HCT116 (cell line): Measurements from ENCODE around the gene SLC35F3. TPM values are rescaled to one million over a fixed set of nuclear protein-coding genes. Genes with fewer than 3 reads are reported as not detected.

Source experiments
- ATAC-seq: fragments of 200-7000 bp; cut with Tn5 transposase; 2 replicates; pipeline ENCODE4 v1.9.1; 2020; ENCODE audit warnings: mild to moderate bottlenecking, moderate library complexity
- BruUV-seq: library from RNA; stranded (reverse); fragments of 400-500 nt; replicated peaks from 2 replicates; lab custom pipeline; 2021; lab: Mats Ljungman, UMichigan
- CTCF ChIA-PET: fragments of 300-600 bp; sonication (Branson Sonifier 250); formaldehyde crosslinking; loops from one replicate; lab custom pipeline; 2021; ENCODE audit warnings: antibody characterized with exemption; lab: Charles Lee
- POLR2A ChIA-PET: fragments of 300-600, 350-600 bp; sonication (Branson Sonifier 250); formaldehyde crosslinking; loops from one replicate; lab custom pipeline; 2021; ENCODE audit warnings: antibody characterized with exemption; lab: Charles Lee
- RAD21 ChIA-PET, 2 experiments: fragments of 300-600 bp; sonication (Branson Sonifier 250); formaldehyde crosslinking; loops; one replicate each; lab custom pipeline; 2023; ENCODE audit warnings: low total read pairs in 2 of 2; ENCODE audit not compliant: uncharacterized antibody in 2 of 2, unreplicated experiment in 2 of 2, low non-redundant PET in 1 of 2; lab: Charles Lee
- DNase-seq: peaks from one replicate; pipeline ENCODE4 v3.0.0-alpha.2; 2010; ENCODE audit warnings: low read depth, low spot score
- H2AFZ ChIP-seq: fragments of 200-600 bp; shearing (Covaris generic), sonication (generic); 2 replicates; pipeline ENCODE4 v1.6.1; 2017; ENCODE audit warnings: low read depth, mixed run types, mixed read lengths, antibody characterized with exemption, low read length; ENCODE audit not compliant: poor library complexity, severe bottlenecking
- H3K27ac ChIP-seq: 2 replicates; pipeline ENCODE4 v1.5.1; 2012; ENCODE audit warnings: low read depth, low read length
- H3K27me3 ChIP-seq: fragments of 200-600 bp; sonication (generic); 2 replicates; pipeline ENCODE4 v1.6.1; 2016; ENCODE audit warnings: mixed run types, low read length, mixed read lengths; ENCODE audit not compliant: insufficient read depth
- H3K36me3 ChIP-seq, 2 experiments: fragments of 200-500 bp in 1 of 2; fragments of 200-600 bp in 1 of 2; sonication (Bioruptor generic) in 1 of 2; sonication (generic) in 1 of 2; 2 replicates each; pipeline versions ENCODE4 v1.5.1 to v1.6.1; 2014 to 2016; ENCODE audit warnings: low read length in 2 of 2, inconsistent platforms in 1 of 2, mixed read lengths in 1 of 2, mixed run types in 1 of 2; ENCODE audit not compliant: insufficient read depth in 2 of 2, control insufficient read depth in 1 of 2
- H3K4me1 ChIP-seq, 2 experiments: fragments of 200-600 bp in 1 of 2; sonication (generic) in 1 of 2; 2 replicates each; pipeline versions ENCODE4 v1.5.1 to v1.6.1; 2012 to 2017; ENCODE audit warnings: low read length in 2 of 2, inconsistent platforms in 1 of 2, mild to moderate bottlenecking in 1 of 2, mixed read lengths in 1 of 2, mixed run types in 1 of 2, moderate library complexity in 1 of 2; ENCODE audit not compliant: insufficient read depth in 2 of 2, control insufficient read depth in 1 of 2
- H3K4me2 ChIP-seq: fragments of 200-600 bp; sonication (generic); 2 replicates; pipeline ENCODE4 v1.6.1; 2017; ENCODE audit warnings: mixed run types, low read length, mixed read lengths
- H3K4me3 ChIP-seq, 2 experiments: fragments of 200-600 bp in 1 of 2; sonication (generic) in 1 of 2; replicated peaks in 1 of 2; 2 replicates each; pipeline ENCODE4 v1.5.1; 2011 to 2016; ENCODE audit warnings: low read length in 2 of 2, control low read depth in 1 of 2, low read depth in 1 of 2, mild to moderate bottlenecking in 1 of 2, mixed read lengths in 1 of 2, mixed run types in 1 of 2
- H3K79me2 ChIP-seq: fragments of 200-600 bp; sonication (generic); 2 replicates; pipeline ENCODE4 v1.6.1; 2017; ENCODE audit warnings: mild to moderate bottlenecking, mixed run types, low read length, moderate library complexity, mixed read lengths; ENCODE audit not compliant: insufficient read depth
- H3K9ac ChIP-seq: fragments of 200-600 bp; sonication (generic); 2 replicates; pipeline ENCODE4 v1.6.1; 2016; ENCODE audit warnings: low read length, mixed read lengths
- H3K9me2 ChIP-seq: fragments of 200-600 bp; sonication (generic), shearing (Covaris generic); 2 replicates; pipeline ENCODE4 v1.6.1; 2017; ENCODE audit warnings: mixed run types, mild to moderate bottlenecking, moderate library complexity; ENCODE audit not compliant: insufficient read depth
- H3K9me3 ChIP-seq, 2 experiments: fragments of 200-500 bp in 1 of 2; fragments of 200-600 bp in 1 of 2; sonication (Bioruptor generic) in 1 of 2; sonication (generic) in 1 of 2; 2 replicates each; pipeline ENCODE4 v1.6.1; 2014 to 2017; ENCODE audit warnings: low read length in 2 of 2, mixed read lengths in 2 of 2, inconsistent platforms in 1 of 2, low read depth in 1 of 2, mild to moderate bottlenecking in 1 of 2, mixed run types in 1 of 2, moderate library complexity in 1 of 2; ENCODE audit not compliant: control insufficient read depth in 1 of 2, insufficient read depth in 1 of 2
- H4K20me1 ChIP-seq: fragments of 200-600 bp; sonication (generic), shearing (Covaris generic); 2 replicates; pipeline ENCODE4 v1.6.1; 2017; ENCODE audit warnings: mixed run types, mild to moderate bottlenecking, moderate library complexity; ENCODE audit not compliant: insufficient read depth
- ATF3 ChIP-seq: IDR thresholded peaks from 2 replicates; pipeline ENCODE4 v1.6.1; 2012
- CEBPB ChIP-seq: IDR thresholded peaks from 2 replicates; pipeline ENCODE4 v1.6.1; 2012; ENCODE audit warnings: low read depth
- EGR1 ChIP-seq: IDR thresholded peaks from 2 replicates; pipeline ENCODE4 v1.6.1; 2012; ENCODE audit warnings: low read depth
- ELF1 ChIP-seq: IDR thresholded peaks from 2 replicates; pipeline ENCODE4 v1.6.1; 2012; ENCODE audit warnings: low read depth, borderline replicate concordance
- EZH2 ChIP-seq: fragments of 200-600 bp; sonication (generic); IDR thresholded peaks from 2 replicates; pipeline ENCODE4 v1.6.1; 2017; ENCODE audit warnings: antibody characterized with exemption, mixed run types
- EZH2phosphoT487 ChIP-seq: fragments of 200-600 bp; IDR thresholded peaks from 2 replicates; pipeline ENCODE4 v1.6.1; 2018; ENCODE audit warnings: antibody characterized with exemption, borderline replicate concordance
- MAX ChIP-seq: IDR thresholded peaks from 2 replicates; pipeline ENCODE4 v1.6.1; 2012
- POLR2A ChIP-seq: IDR thresholded peaks from 2 replicates; pipeline ENCODE4 v1.7.0; 2011; ENCODE audit warnings: borderline replicate concordance; ENCODE audit not compliant: insufficient read depth, insufficient read length; ENCODE audit errors: extremely low read depth
- POLR2AphosphoS5 ChIP-seq: IDR thresholded peaks from 2 replicates; pipeline ENCODE4 v1.6.1; 2011; ENCODE audit warnings: mild to moderate bottlenecking, low read depth, low read length, moderate library complexity
- RAD21 ChIP-seq: IDR thresholded peaks from 2 replicates; pipeline ENCODE4 v1.6.1; 2012; ENCODE audit warnings: low read depth, mild to moderate bottlenecking
- REST ChIP-seq: IDR thresholded peaks from 2 replicates; pipeline ENCODE4 v1.6.1; 2012; ENCODE audit warnings: low read depth
- SIN3A ChIP-seq: IDR thresholded peaks from 2 replicates; pipeline ENCODE4 v1.6.1; 2012; ENCODE audit warnings: low read depth
- SP1 ChIP-seq: IDR thresholded peaks from 2 replicates; pipeline ENCODE4 v1.6.1; 2012; ENCODE audit warnings: low read depth
- SRF ChIP-seq: IDR thresholded peaks from 2 replicates; pipeline ENCODE4 v1.6.1; 2012; ENCODE audit warnings: low read depth
- TCF7L2 ChIP-seq: IDR thresholded peaks from 2 replicates; pipeline ENCODE4 v1.7.0; 2011; ENCODE audit warnings: borderline replicate concordance, inconsistent platforms; ENCODE audit not compliant: insufficient read depth, insufficient read length; ENCODE audit errors: extremely low read depth
- YY1 ChIP-seq: IDR thresholded peaks from 2 replicates; pipeline ENCODE4 v1.6.1; 2011; ENCODE audit warnings: low read length, low read depth, moderate library complexity, mild to moderate bottlenecking; ENCODE audit not compliant: insufficient replicate concordance; ENCODE audit errors: extremely low read depth
- ZFX ChIP-seq: fragments of 450-650 bp; IDR thresholded peaks from 2 replicates; pipeline ENCODE4 v1.6.1; 2017
- ZNF274 ChIP-seq: fragments of 200-500 bp; sonication (Bioruptor generic); IDR thresholded peaks from 2 replicates; pipeline ENCODE4 v1.6.1; 2014; ENCODE audit warnings: mild to moderate bottlenecking, low read depth, low read length, inconsistent platforms
- intact Hi-C: fragments of 100-400 bp; cut with micrococcal nuclease; formaldehyde crosslinking; loops from 2 replicates; pipeline ENCODE4 v1.10.0; 2022
- total RNA-seq: library from RNA; stranded (reverse); gene quantifications from one replicate; pipeline ENCODE4 v1.2.1, GENCODE V29; 2021; ENCODE audit not compliant: unreplicated experiment

Gene SLC35F3
- total RNA-seq, 1 experiment from 2014 or later: 6.4 TPM

- Histone ChIP-seq H3K79me2 (no peaks in the 10 kb centered on the region), H3K36me3 (no peaks in the 10 kb centered on the region), H3K4me3 (no peak overlapping the region), H3K4me1 (no peaks in the 10 kb centered on the region), H3K9me2 (no peaks in the 10 kb centered on the region), H2AFZ (no peak overlapping the region), H3K27me3 (no peaks in the 10 kb centered on the region), H3K27ac (no peak overlapping the region), H3K4me2 (no peak overlapping the region), H3K9me3 (no peaks in the 10 kb centered on the region), H3K9ac (no peak overlapping the region), H4K20me1 (no peaks in the 10 kb centered on the region)
- intact Hi-C loops: no loop called here
- ATAC-seq (no peak), DNase-seq (no peak)
- TF ChIP-seq EZH2phosphoT487 (no peak), SRF (no peak), ELF1 (no peak), POLR2AphosphoS5 (no peak), POLR2A (no peak), CEBPB (no peak), RAD21 (no peak), TCF7L2 (no peak), EGR1 (no peak), REST (no peak), ATF3 (no peak), EZH2 (no peak), SIN3A (no peak), ZFX (no peak), SP1 (no peak), ZNF274 (no peak), MAX (no peak), YY1 (no peak)
- ChIA-PET POLR2A (no interaction called here), RAD21 (no interaction called here), CTCF (no interaction called here)
- BruUV-seq: no TSS peak
Measured at GRCh38 chr1:234320549-234320948, 416.1 kb downstream of the SLC35F3 start.
